Measurements from ENCODE around the gene DMRTA1.
"Not testable (repeated sequence)": the region's sequence is repeated elsewhere in the genome, so short reads cannot be mapped to it uniquely, and the experiment has no call there.

Gene DMRTA1

GRCh38 chr9:22416692-22417060 lies 29.9 kb upstream of the DMRTA1 start:
- no peak for TF ChIP-seq CTCF (IDR thresholded peaks at IDR 0.05)
- Mint-ChIP-seq H3K4me3 (no peak overlapping the region), H3K27ac (peak overlapping the region; percentile 41), H3K9me3 (no peaks in the 10 kb centered on the region), H3K36me3 (ENCODE audit: low read depth) (no peaks in the 10 kb centered on the region), H3K27me3 (ENCODE audit: low read depth, poor library complexity) (peaks cover 7% of the 10 kb centered on the region), H3K4me1 (peaks cover 14% of the 10 kb centered on the region)
- no peak for DNase-seq

GRCh38 chr9:22423566-22423965 lies 23.1 kb upstream of the DMRTA1 start:
- no peaks in the 10 kb centered on the region for H3K36me3 Mint-ChIP-seq (ENCODE audit: low read depth)
- TF ChIP-seq CTCF (IDR thresholded peaks at IDR 0.05) = no peak

GRCh38 chr9:22424616-22425015 lies 22.0 kb upstream of the DMRTA1 start:
- H3K27ac Mint-ChIP-seq = no peak overlapping the region

More at GRCh38 chr9:22423566-22423965, 23.1 kb upstream of the DMRTA1 start:
- no peak overlapping the region for H3K27ac Mint-ChIP-seq
- no peaks in the 10 kb centered on the region for H3K4me1 Mint-ChIP-seq
- peaks cover 5% of the 10 kb centered on the region for H3K27me3 Mint-ChIP-seq (ENCODE audit: low read depth, poor library complexity)
- no peak for DNase-seq
- H3K9me3 Mint-ChIP-seq = no peaks in the 10 kb centered on the region
- no peak overlapping the region for H3K4me3 Mint-ChIP-seq

GRCh38 chr9:22425551-22425950 lies 21.1 kb upstream of the DMRTA1 start:
- H3K27ac Mint-ChIP-seq = no peak overlapping the region
- H3K4me1 Mint-ChIP-seq = no peaks in the 10 kb centered on the region
- no peaks in the 10 kb centered on the region for H3K9me3 Mint-ChIP-seq
- H3K36me3 Mint-ChIP-seq (ENCODE audit: low read depth) = no peaks in the 10 kb centered on the region
- DNase-seq = no peak
- peaks cover 5% of the 10 kb centered on the region for H3K27me3 Mint-ChIP-seq (ENCODE audit: low read depth, poor library complexity)
- TF ChIP-seq CTCF (IDR thresholded peaks at IDR 0.05) = no peak
- no peak overlapping the region for H3K4me3 Mint-ChIP-seq

More at GRCh38 chr9:22424616-22425015, 22.0 kb upstream of the DMRTA1 start:
- no peak for TF ChIP-seq CTCF (IDR thresholded peaks at IDR 0.05)
- Mint-ChIP-seq H3K27me3 (ENCODE audit: low read depth, poor library complexity) (peaks cover 5% of the 10 kb centered on the region), H3K4me3 (no peak overlapping the region), H3K4me1 (no peaks in the 10 kb centered on the region), H3K36me3 (ENCODE audit: low read depth) (no peaks in the 10 kb centered on the region), H3K9me3 (no peaks in the 10 kb centered on the region)
- no peak for DNase-seq

GRCh38 chr9:22427226-22427880 lies 19.3 kb upstream of the DMRTA1 start:
- no peaks in the 10 kb centered on the region for H3K4me1 Mint-ChIP-seq
- no peak for DNase-seq
- H3K27ac Mint-ChIP-seq = no peak overlapping the region
- no peaks in the 10 kb centered on the region for H3K27me3 Mint-ChIP-seq (ENCODE audit: low read depth, poor library complexity)
- no peak for TF ChIP-seq CTCF (IDR thresholded peaks at IDR 0.05)
- no peaks in the 10 kb centered on the region for H3K36me3 Mint-ChIP-seq (ENCODE audit: low read depth)
- H3K9me3 Mint-ChIP-seq = no peaks in the 10 kb centered on the region
- H3K4me3 Mint-ChIP-seq = no peak overlapping the region

GRCh38 chr9:22433691-22434090 lies 12.9 kb upstream of the DMRTA1 start:
- Mint-ChIP-seq H3K4me1 (no peaks in the 10 kb centered on the region), H3K4me3 (no peak overlapping the region), H3K36me3 (ENCODE audit: low read depth) (no peaks in the 10 kb centered on the region), H3K9me3 (peaks cover 4% of the 10 kb centered on the region), H3K27me3 (ENCODE audit: low read depth, poor library complexity) (no peaks in the 10 kb centered on the region), H3K27ac (no peak overlapping the region)
- no peak for TF ChIP-seq CTCF (IDR thresholded peaks at IDR 0.05)
- no peak for DNase-seq

- H3K27me3 Mint-ChIP-seq (ENCODE audit: low read depth, poor library complexity); DNase-seq; H3K4me1 Mint-ChIP-seq; H3K9me3 Mint-ChIP-seq; H3K27ac Mint-ChIP-seq; H3K36me3 Mint-ChIP-seq (ENCODE audit: low read depth); H3K4me3 Mint-ChIP-seq: not testable (repeated sequence)
Observed at GRCh38 chr9:22435252-22435651, 11.4 kb upstream of the DMRTA1 start.

- not testable (repeated sequence) for H3K27ac Mint-ChIP-seq; DNase-seq; H3K27me3 Mint-ChIP-seq (ENCODE audit: low read depth, poor library complexity); H3K36me3 Mint-ChIP-seq (ENCODE audit: low read depth); H3K9me3 Mint-ChIP-seq; H3K4me3 Mint-ChIP-seq; H3K4me1 Mint-ChIP-seq
Observed at GRCh38 chr9:22437461-22438067, 9.1 kb upstream of the DMRTA1 start.
